GM10248 (cell line): ENCODE results near the gene SLC3A2.

Source experiments
- CTCF ChIA-PET: fragments of 300-600 bp; sonication (Branson Sonifier 250); formaldehyde crosslinking; extraction: SDS; loops from one replicate; lab custom pipeline; 2021; ENCODE audit warnings: antibody characterized with exemption; lab: Yijun Ruan, JAX
- POLR2A ChIA-PET: fragments of 350-650 bp; sonication (Branson Sonifier 250); formaldehyde crosslinking; extraction: SDS; loops from one replicate; lab custom pipeline; 2020; ENCODE audit warnings: antibody characterized with exemption; lab: Yijun Ruan, JAX
- DNase-seq: peaks from one replicate; pipeline ENCODE4 v3.0.0; 2012; ENCODE audit errors: extremely low spot score
- CTCF ChIP-seq: IDR thresholded peaks from 2 replicates; pipeline ENCODE4 v1.5.1; 2012; ENCODE audit warnings: mild to moderate bottlenecking, low read depth; ENCODE audit errors: extremely low read depth, missing control alignments, control extremely low read depth

Gene SLC3A2

GRCh38 chr11:62880231-62880802, 379 bp upstream of the SLC3A2 start:
- ChIA-PET POLR2A (interaction anchor here (0.6 to 1.9 kb wide), 4 partner anchors 19 to 94 kb away, joined by 5 to 11 read pairs (median 6); no protein-coding TSS in a partner anchor), CTCF (interaction anchor here (0.7 to 3.3 kb wide), 17 partner anchors 9 to 958 kb away, joined by 3 to 16 read pairs (median 5); partner anchors contain the start of genes C11orf98, CSKMT, HNRNPUL2 and MARK2)
- peak; percentile 68 for DNase-seq
- no peak for TF ChIP-seq CTCF

- CTCF ChIA-PET: interaction anchor here (0.6 to 3.3 kb wide), 24 partner anchors 8 to 457 kb away, joined by 3 to 22 read pairs (median 5); partner anchors contain the start of genes C11orf98, CSKMT, HNRNPUL2 and TMEM179B
- DNase-seq: peak; percentile 87
Observed at GRCh38 chr11:62881579-62882430, 1.1 kb downstream of the SLC3A2 start.

GRCh38 chr11:62882431-62882749, 1.7 kb downstream of the SLC3A2 start:
- POLR2A ChIA-PET: interaction anchor here (1.1 to 2.0 kb wide), 2 partner anchors 42 to 217 kb away, joined by 3 to 13 read pairs; partner anchors contain the start of genes C11orf98, CSKMT and WDR74
- DNase-seq: no peak
- no peak for TF ChIP-seq CTCF
- CTCF ChIA-PET: interaction anchor here (1.0 to 3.3 kb wide), 9 partner anchors 10 to 458 kb away, joined by 3 to 22 read pairs (median 3); partner anchors contain the start of gene TMEM179B

More at GRCh38 chr11:62881579-62882430, 1.1 kb downstream of the SLC3A2 start:
- POLR2A ChIA-PET: interaction anchor here (0.7 to 2.0 kb wide), 9 partner anchors 8 to 1452 kb away, joined by 5 to 14 read pairs (median 9); partner anchors contain the start of genes C11orf98, CSKMT, SDHAF2 and WDR74
- TF ChIP-seq CTCF: no peak

GRCh38 chr11:62882788-62883501, 2.2 kb downstream of the SLC3A2 start:
- CTCF ChIA-PET: interaction anchor here (1.0 to 3.3 kb wide), 8 partner anchors 12 to 458 kb away, joined by 3 to 22 read pairs (median 3); partner anchors contain the start of gene TMEM179B
- POLR2A ChIA-PET: interaction anchor here (1.1 to 2.0 kb wide), 2 partner anchors 43 to 218 kb away, joined by 3 to 13 read pairs; partner anchors contain the start of genes C11orf98, CSKMT and WDR74

GRCh38 chr11:62883673-62884072, 3.0 kb downstream of the SLC3A2 start:
- POLR2A ChIA-PET: interaction anchor here (1.3 to 1.5 kb wide), 2 partner anchors 42 to 292 kb away, joined by 3 to 8 read pairs; partner anchors contain the start of gene TUT1
- CTCF ChIA-PET: interaction anchor here (1.2 to 3.3 kb wide), 9 partner anchors 11 to 459 kb away, joined by 3 to 15 read pairs (median 5); partner anchors contain the start of gene TMEM179B
- DNase-seq: no peak
- no peak for TF ChIP-seq CTCF

More at GRCh38 chr11:62882788-62883501, 2.2 kb downstream of the SLC3A2 start:
- DNase-seq: no peak
- no peak for TF ChIP-seq CTCF
